Fibroblast of gingiva (primary cell): Measurements from ENCODE around the gene DYRK3.
A peak's percentile ranks its signal among the peaks of the same experiment; 100 is the strongest.

Experiments
- DNase-seq: peaks from one replicate; pipeline ENCODE4 v3.0.0-alpha.2; 2011; ENCODE audit warnings: low read depth

Gene DYRK3

GRCh38 chr1:206684003-206684402 lies 48.7 kb downstream of the DYRK3 start:
- no peak for DNase-seq

GRCh38 chr1:206684478-206685333 lies 49.4 kb downstream of the DYRK3 start, which contains the start of gene MAPKAPK2:
TSS of gene MAPKAPK2 (plus strand) at chr1:206684905. CDS start at chr1:206685230, 325 bp downstream.
- DNase-seq = peak; percentile 62

GRCh38 chr1:206685334-206685768 lies 50.0 kb downstream of the DYRK3 start:
- DNase-seq = no peak

- peak; percentile 65 for DNase-seq
Observed at GRCh38 chr1:206685769-206686477, 50.6 kb downstream of the DYRK3 start.

GRCh38 chr1:206686478-206687249 lies 51.3 kb downstream of the DYRK3 start:
- DNase-seq = no peak

- DNase-seq = no peak
Observed at GRCh38 chr1:206687251-206687914, 52.0 kb downstream of the DYRK3 start.

GRCh38 chr1:206687915-206688442 lies 52.6 kb downstream of the DYRK3 start:
- peak; percentile 30 for DNase-seq

GRCh38 chr1:206690516-206690915 lies 55.2 kb downstream of the DYRK3 start:
- no peak for DNase-seq

- no peak for DNase-seq
Observed at GRCh38 chr1:206691604-206692003, 56.3 kb downstream of the DYRK3 start.

- peak; percentile 30 for DNase-seq
Observed at GRCh38 chr1:206693029-206693428, 57.7 kb downstream of the DYRK3 start.

- DNase-seq = no peak
Observed at GRCh38 chr1:206693592-206693991, 58.3 kb downstream of the DYRK3 start.

GRCh38 chr1:206694171-206695124 lies 59.1 kb downstream of the DYRK3 start:
- DNase-seq = no peak

GRCh38 chr1:206695733-206696132 lies 60.4 kb downstream of the DYRK3 start:
- no peak for DNase-seq

- DNase-seq = no peak
Observed at GRCh38 chr1:206696812-206697585, 61.7 kb downstream of the DYRK3 start.

- no peak for DNase-seq
Observed at GRCh38 chr1:206698011-206698410, 62.7 kb downstream of the DYRK3 start.
